Measurements from ENCODE around the gene NUDT3.

NUDT3 gene

GRCh38 chr6:34280216-34280615, 112.3 kb downstream of the NUDT3 start:
- no peak for DNase-seq (ENCODE audit: low read depth)
- H3K4me3 ChIP-seq (ENCODE audit: control insufficient read depth, low read depth, low read length), result no peak overlapping the region
- TF ChIP-seq CTCF (conservative IDR thresholded peaks at IDR 0.05; ENCODE audit: control insufficient read depth, insufficient read depth, low read depth, low read length), result no peak

- no peak overlapping the region for H3K4me3 ChIP-seq (ENCODE audit: control insufficient read depth, low read depth, low read length)
- no peak for TF ChIP-seq CTCF (conservative IDR thresholded peaks at IDR 0.05; ENCODE audit: control insufficient read depth, insufficient read depth, low read depth, low read length)
- DNase-seq (ENCODE audit: low read depth), result no peak
These were observed 113.6 kb downstream of the NUDT3 start for GRCh38 chr6:34278833-34279232.

- no peak for TF ChIP-seq CTCF (conservative IDR thresholded peaks at IDR 0.05; ENCODE audit: control insufficient read depth, insufficient read depth, low read depth, low read length)
- H3K4me3 ChIP-seq (ENCODE audit: control insufficient read depth, low read depth, low read length), result no peak overlapping the region
- no peak for DNase-seq (ENCODE audit: low read depth)
These were observed 114.7 kb downstream of the NUDT3 start for GRCh38 chr6:34277763-34278112.

GRCh38 chr6:34276881-34277762, 115.3 kb downstream of the NUDT3 start:
- no peak for TF ChIP-seq CTCF (conservative IDR thresholded peaks at IDR 0.05; ENCODE audit: control insufficient read depth, insufficient read depth, low read depth, low read length)
- no peak overlapping the region for H3K4me3 ChIP-seq (ENCODE audit: control insufficient read depth, low read depth, low read length)
- no peak for DNase-seq (ENCODE audit: low read depth)

GRCh38 chr6:34276191-34276590, 116.3 kb downstream of the NUDT3 start:
- TF ChIP-seq CTCF (conservative IDR thresholded peaks at IDR 0.05; ENCODE audit: control insufficient read depth, insufficient read depth, low read depth, low read length), result no peak
- DNase-seq (ENCODE audit: low read depth), result no peak

GRCh38 chr6:34275128-34275804, 117.2 kb downstream of the NUDT3 start:
- H3K4me3 ChIP-seq (ENCODE audit: control insufficient read depth, low read depth, low read length), result no peak overlapping the region
- DNase-seq (ENCODE audit: low read depth), result no peak
- TF ChIP-seq CTCF (conservative IDR thresholded peaks at IDR 0.05; ENCODE audit: control insufficient read depth, insufficient read depth, low read depth, low read length), result no peak

More at GRCh38 chr6:34276191-34276590, 116.3 kb downstream of the NUDT3 start:
- H3K4me3 ChIP-seq (ENCODE audit: control insufficient read depth, low read depth, low read length), result no peak overlapping the region
